Loucy (cell line): ENCODE data around the gene UPK1A.
A peak's percentile ranks its signal among the peaks of the same experiment; 100 is the strongest.
"Not testable (repeated sequence)": the region's sequence is repeated elsewhere in the genome, so short reads cannot be mapped to it uniquely, and the experiment has no call there.

Experiments
- H2AFZ ChIP-seq: fragments of 200-600 bp; sonication (generic); 2 replicates; pipeline ENCODE4 v1.6.0; 2016; ENCODE audit warnings: antibody characterized with exemption, mild to moderate bottlenecking, low read length, moderate library complexity
- H3F3A ChIP-seq: fragments of 200-600 bp; 2 replicates; pipeline ENCODE4 v1.6.0; 2016; ENCODE audit warnings: antibody characterized with exemption, low read depth, mild to moderate bottlenecking
- H3K27me3 ChIP-seq: fragments of 200-600 bp; sonication (generic); 2 replicates; pipeline ENCODE4 v1.6.1; 2014; ENCODE audit warnings: low read length, mild to moderate bottlenecking; ENCODE audit not compliant: insufficient read depth, poor library complexity, severe bottlenecking
- H3K36me3 ChIP-seq: fragments of 200-600 bp; sonication (generic); 2 replicates; pipeline ENCODE4 v1.6.1; 2016; ENCODE audit warnings: low read length; ENCODE audit not compliant: insufficient read depth
- H3K4me1 ChIP-seq: fragments of 200-600 bp; sonication (generic); 2 replicates; pipeline ENCODE4 v1.5.1; 2014; ENCODE audit warnings: low read length, mild to moderate bottlenecking; ENCODE audit not compliant: insufficient read depth, poor library complexity, severe bottlenecking
- H3K4me2 ChIP-seq: fragments of 200-600 bp; sonication (generic); 2 replicates; pipeline ENCODE4 v1.6.0; 2014; ENCODE audit warnings: antibody characterized with exemption, low read length, low read depth, mild to moderate bottlenecking; ENCODE audit not compliant: poor library complexity, severe bottlenecking
- H3K4me3 ChIP-seq: fragments of 200-600 bp; sonication (generic); 2 replicates; pipeline ENCODE4 v1.5.1; 2014; ENCODE audit warnings: low read length, mild to moderate bottlenecking, mixed read lengths; ENCODE audit not compliant: poor library complexity, severe bottlenecking
- H3K79me2 ChIP-seq: fragments of 200-600 bp; sonication (generic); 2 replicates; pipeline ENCODE4 v1.6.1; 2014; ENCODE audit warnings: low read length; ENCODE audit not compliant: insufficient read depth
- H3K9ac ChIP-seq: fragments of 200-600 bp; sonication (generic); 2 replicates; pipeline ENCODE4 v1.6.0; 2014; ENCODE audit warnings: mild to moderate bottlenecking, low read depth, low read length, moderate library complexity; ENCODE audit not compliant: poor library complexity, severe bottlenecking
- H3K9me2 ChIP-seq: fragments of 200-600 bp; sonication (generic); replicated peaks from 2 replicates; pipeline ENCODE4 v1.6.1; 2016; ENCODE audit warnings: low read depth, low read length, mixed read lengths
- H3K9me3 ChIP-seq: fragments of 200-600 bp; sonication (generic); 2 replicates; pipeline ENCODE4 v1.6.1; 2014; ENCODE audit warnings: mild to moderate bottlenecking, antibody characterized with exemption, low read length, low read depth; ENCODE audit not compliant: insufficient read depth
- H4K20me1 ChIP-seq: fragments of 200-600 bp; sonication (generic); 2 replicates; pipeline ENCODE4 v1.6.0; 2014; ENCODE audit warnings: antibody characterized with exemption, low read length, mild to moderate bottlenecking; ENCODE audit not compliant: insufficient read depth, poor library complexity, severe bottlenecking
- EZH2phosphoT487 ChIP-seq: fragments of 200-600 bp; IDR thresholded peaks from 2 replicates; pipeline ENCODE4 v1.6.1; 2018; ENCODE audit warnings: antibody characterized with exemption, mild to moderate bottlenecking, moderate library complexity, borderline replicate concordance
- TF ChIP-seq, protein P1 (sequence below): fragments of 200-600 bp; sonication (generic); conservative IDR thresholded peaks from 2 replicates; pipeline ENCODE4 v1.5.1; 2014; ENCODE audit warnings: mild to moderate bottlenecking, antibody characterized with exemption, low read length

The UPK1A gene

DNA sequence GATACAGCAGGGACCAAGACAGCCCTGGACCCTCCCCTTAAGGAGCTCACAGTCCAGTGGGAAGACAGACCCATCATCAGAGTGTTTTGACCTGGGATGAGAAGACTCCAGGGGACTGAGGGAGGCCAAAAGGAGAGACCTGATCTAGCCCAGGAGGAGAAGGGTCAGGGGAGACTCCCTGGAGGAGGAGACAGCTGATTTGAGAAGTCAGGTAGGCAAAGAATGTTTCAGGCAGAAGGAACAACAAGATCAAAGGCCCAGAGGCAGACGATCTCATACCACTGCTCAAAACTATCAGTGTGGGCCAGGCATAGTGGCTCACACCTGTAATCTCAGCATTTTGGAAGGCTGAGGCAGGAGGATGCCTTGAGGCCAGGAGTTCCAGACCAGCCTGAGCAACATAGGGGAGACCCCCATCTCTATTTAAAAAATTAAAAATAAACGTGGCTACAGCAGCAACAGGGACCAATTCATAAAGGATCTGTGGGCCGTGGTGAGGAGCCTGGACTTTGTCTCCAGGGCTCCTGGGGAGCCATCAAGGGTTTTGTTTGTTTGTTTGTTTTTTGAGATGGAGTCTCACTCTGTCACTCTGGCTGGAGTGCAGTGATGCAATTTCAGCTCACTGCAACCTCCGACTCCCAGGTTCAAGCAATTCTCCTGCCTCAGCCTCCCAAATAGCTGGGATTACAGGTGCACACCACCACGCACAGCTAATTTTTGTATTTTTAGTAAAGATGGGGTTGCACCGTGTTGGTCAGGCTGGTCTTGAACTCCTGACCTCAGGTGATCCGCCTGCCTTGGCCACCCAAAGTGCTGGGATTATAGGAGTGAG is 20.4 kb upstream of the UPK1A start:
- no peaks in the 10 kb centered on the region for H3K27me3 ChIP-seq
- H3K9me2 ChIP-seq: no peaks in the 10 kb centered on the region
- no peak overlapping the region; the same call in 1 of the 2 replicates for H2AFZ ChIP-seq
- TF ChIP-seq, protein P1, sequence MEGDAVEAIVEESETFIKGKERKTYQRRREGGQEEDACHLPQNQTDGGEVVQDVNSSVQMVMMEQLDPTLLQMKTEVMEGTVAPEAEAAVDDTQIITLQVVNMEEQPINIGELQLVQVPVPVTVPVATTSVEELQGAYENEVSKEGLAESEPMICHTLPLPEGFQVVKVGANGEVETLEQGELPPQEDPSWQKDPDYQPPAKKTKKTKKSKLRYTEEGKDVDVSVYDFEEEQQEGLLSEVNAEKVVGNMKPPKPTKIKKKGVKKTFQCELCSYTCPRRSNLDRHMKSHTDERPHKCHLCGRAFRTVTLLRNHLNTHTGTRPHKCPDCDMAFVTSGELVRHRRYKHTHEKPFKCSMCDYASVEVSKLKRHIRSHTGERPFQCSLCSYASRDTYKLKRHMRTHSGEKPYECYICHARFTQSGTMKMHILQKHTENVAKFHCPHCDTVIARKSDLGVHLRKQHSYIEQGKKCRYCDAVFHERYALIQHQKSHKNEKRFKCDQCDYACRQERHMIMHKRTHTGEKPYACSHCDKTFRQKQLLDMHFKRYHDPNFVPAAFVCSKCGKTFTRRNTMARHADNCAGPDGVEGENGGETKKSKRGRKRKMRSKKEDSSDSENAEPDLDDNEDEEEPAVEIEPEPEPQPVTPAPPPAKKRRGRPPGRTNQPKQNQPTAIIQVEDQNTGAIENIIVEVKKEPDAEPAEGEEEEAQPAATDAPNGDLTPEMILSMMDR: no peak
- TF ChIP-seq EZH2phosphoT487: no peak
- H3K4me2 ChIP-seq: no peak overlapping the region
- H3K4me1 ChIP-seq: peaks cover 44% of the 10 kb centered on the region
- H3K9ac ChIP-seq: no peak overlapping the region
- no peaks in the 10 kb centered on the region for H3K36me3 ChIP-seq
- H3F3A ChIP-seq: 0 out of 2 replicates have a peak, but pooled peaks cover 2% of the 10 kb centered on the region
- peaks cover 14% of the 10 kb centered on the region for H4K20me1 ChIP-seq
- no peak overlapping the region for H3K4me3 ChIP-seq
- H3K79me2 ChIP-seq: peaks cover 27% of the 10 kb centered on the region
- no peaks in the 10 kb centered on the region for H3K9me3 ChIP-seq

DNA sequence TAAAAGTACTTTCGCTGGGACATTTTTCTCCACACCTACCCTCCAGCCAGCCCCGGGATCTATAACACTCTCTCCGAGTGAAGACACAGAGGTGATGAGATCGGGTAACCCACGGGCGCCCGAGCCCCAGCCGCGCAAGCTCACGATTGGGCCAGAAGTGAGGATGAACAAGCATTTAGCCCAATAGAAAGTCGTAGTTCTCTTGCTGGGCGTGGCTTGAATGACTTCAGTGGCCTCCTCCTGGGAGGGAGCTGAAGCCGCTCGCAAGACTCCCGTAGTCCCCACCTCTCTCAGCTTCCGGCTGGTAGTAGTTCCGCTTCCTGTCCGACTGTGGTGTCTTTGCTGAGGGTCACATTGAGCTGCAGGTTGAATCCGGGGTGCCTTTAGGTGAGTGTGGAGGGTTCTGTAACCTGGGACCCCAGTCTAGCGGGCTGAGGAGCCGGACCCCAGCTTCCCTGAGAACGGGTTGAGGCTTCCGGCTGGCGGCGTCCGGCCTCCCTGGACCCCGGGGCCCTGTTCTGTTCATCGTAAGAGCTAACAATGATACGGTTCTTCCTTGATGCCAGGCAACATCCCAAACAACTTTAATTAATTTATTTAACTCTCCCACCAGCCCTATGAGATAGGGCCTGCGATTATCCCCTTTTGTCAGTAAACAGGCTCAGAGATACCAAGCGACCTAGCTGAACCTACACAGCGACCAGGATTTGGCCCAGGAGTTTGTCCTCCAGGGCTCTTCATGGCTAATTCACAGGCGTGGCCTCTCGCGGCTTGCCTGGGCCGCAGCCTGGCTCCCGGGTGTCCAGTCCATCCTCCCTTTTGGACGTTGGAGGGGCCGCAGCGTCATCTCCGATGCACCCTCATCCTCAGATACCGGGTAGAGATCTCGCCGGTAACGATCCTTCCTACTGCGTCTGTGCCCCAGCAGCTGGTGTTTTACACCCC is 18.0 kb upstream of the UPK1A start, which contains the start of gene COX6B1:
COX6B1 (plus strand) TSS at position 307 of the 945 bp plus-strand sequence. CDS start 2,921 bp downstream, outside the sequence.
- Histone ChIP-seq H3K27me3 (no peaks in the 10 kb centered on the region), H3K9me3 (no peaks in the 10 kb centered on the region), H3F3A (0 out of 2 replicates have a peak, but pooled peaks cover 2% of the 10 kb centered on the region), H2AFZ (peak within 1 kb of the TSS; percentile 72), H3K4me2 (peak within 1 kb of the TSS; percentile 96), H4K20me1 (peaks cover 14% of the 10 kb centered on the region), H3K36me3 (no peaks in the 10 kb centered on the region), H3K9me2 (no peaks in the 10 kb centered on the region), H3K4me1 (peaks cover 42% of the 10 kb centered on the region), H3K4me3 (peak within 1 kb of the TSS; percentile 94), H3K9ac (peak within 1 kb of the TSS; percentile 91), H3K79me2 (peaks cover 36% of the 10 kb centered on the region)
- TF ChIP-seq EZH2phosphoT487: no peak
- TF ChIP-seq, protein P1: no peak

DNA sequence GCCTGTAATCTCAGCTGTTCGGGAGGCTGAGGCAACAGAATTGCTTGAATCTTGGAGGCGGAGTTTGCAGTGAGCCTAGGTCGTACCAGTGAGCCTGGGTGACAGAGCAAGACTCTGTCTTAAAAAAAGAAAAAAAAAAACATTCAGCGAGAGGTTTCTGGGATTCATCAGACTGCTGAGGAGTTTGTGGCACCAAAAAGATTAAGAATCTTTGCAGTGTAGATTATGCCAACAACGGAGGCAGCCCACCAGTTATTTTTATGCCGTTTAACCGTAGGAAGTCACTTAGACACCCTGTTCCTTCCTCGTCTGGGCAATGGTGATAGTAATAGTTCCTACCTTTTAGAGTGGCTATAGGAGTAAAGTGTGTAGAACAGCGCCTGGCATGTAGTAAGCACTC is 15.7 kb upstream of the UPK1A start:
- peak overlapping the region; percentile 96 for H3K4me2 ChIP-seq
- H3K4me3 ChIP-seq: peak overlapping the region; percentile 24
- peaks cover 25% of the 10 kb centered on the region for H3K4me1 ChIP-seq
- H3K27me3 ChIP-seq: no peaks in the 10 kb centered on the region
- H3K79me2 ChIP-seq: peaks cover 36% of the 10 kb centered on the region
- no peaks in the 10 kb centered on the region for H3K9me2 ChIP-seq
- no peak overlapping the region for H2AFZ ChIP-seq
- TF ChIP-seq EZH2phosphoT487: no peak
- TF ChIP-seq, protein P1: no peak
- H4K20me1 ChIP-seq: peaks cover 14% of the 10 kb centered on the region
- no peak overlapping the region for H3K9ac ChIP-seq
- no peaks in the 10 kb centered on the region for H3F3A ChIP-seq
- H3K9me3 ChIP-seq: no peaks in the 10 kb centered on the region
- H3K36me3 ChIP-seq: peaks cover 15% of the 10 kb centered on the region; the same call in 1 of the 2 replicates

DNA sequence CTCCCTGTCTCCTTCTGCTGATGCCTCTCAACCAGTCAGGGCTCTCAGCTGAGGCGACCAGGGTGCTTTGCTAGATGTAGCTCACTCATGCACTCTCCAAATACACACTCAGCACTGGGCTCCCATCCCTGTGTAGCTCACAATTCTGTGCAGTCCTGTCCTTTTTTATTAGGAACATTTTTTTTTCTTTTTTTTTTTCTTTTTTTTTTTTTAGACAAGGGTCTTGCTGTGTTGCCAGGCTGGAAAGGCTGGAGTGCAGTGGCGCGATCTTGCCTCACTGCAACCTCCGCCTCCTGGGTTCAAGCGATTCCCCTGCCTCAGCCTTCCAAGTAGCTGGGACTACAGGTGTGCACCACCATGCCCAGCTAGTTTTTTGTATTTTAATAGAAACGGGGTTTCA is 11.5 kb upstream of the UPK1A start:
- H4K20me1 ChIP-seq, H3K27me3 ChIP-seq, H2AFZ ChIP-seq, H3K9me3 ChIP-seq, H3K9ac ChIP-seq, H3K4me2 ChIP-seq, H3K9me2 ChIP-seq, H3F3A ChIP-seq, H3K4me3 ChIP-seq: not testable (repeated sequence)
- peaks cover 37% of the 10 kb centered on the region; the same call in 1 of the 2 replicates for H3K36me3 ChIP-seq
- H3K4me1 ChIP-seq: peaks cover 13% of the 10 kb centered on the region
- H3K79me2 ChIP-seq: peaks cover 19% of the 10 kb centered on the region; the same call in 1 of the 2 replicates
